ENCODE data around the gene RPL37A. TPM values are rescaled to one million over a fixed set of nuclear protein-coding genes. Genes with fewer than 3 reads are reported as not detected.

The RPL37A gene
- total RNA-seq, 4 donors from 2014 or later = 1,101 to 2,003 (median 1,461) TPM

DNA sequence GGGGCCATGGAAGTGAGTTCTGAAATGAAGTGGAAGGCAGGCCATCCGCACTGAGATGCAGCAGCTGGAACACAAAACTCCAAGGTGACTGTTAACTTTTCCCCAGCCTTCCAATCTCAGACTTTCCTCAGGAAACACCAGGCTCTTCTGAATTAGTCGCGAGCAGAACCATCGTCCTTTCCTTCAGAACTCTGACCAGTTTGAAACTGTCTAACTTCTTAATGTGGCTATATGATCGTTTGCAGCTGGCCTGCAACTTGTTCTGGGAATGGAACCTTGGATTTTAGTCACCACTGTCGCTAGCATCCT, 620 bp upstream of the RPL37A start:
- TF ChIP-seq CTCF (IDR thresholded peaks at IDR 0.05; ENCODE audit: low read depth) = no peak

DNA sequence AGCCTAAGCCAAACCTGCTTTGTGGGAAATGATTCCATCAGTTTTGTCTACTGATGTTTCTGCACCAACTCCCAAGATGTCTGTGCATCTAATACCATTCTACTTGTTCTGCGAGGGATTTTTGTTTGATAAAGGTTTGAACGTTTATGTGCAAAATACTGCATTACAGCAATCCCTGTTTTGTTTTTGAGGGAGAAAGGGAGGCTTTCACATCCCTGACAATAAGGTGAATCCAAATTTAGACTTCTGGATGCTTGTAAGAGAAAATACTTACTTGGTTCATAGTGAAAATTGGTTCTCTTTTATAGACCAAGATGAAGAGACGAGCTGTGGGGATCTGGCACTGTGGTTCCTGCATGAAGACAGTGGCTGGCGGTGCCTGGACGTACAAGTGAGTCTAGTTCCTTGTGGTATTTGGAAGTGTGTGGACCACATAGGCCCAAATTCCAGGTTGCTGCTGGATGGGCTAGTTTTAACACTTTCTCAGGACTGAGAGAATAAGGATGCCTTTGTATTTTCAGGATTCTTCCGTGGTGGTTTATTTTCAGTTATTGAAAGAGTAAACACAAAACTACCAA, 1.1 kb downstream of the RPL37A start:
- TF ChIP-seq CTCF (IDR thresholded peaks at IDR 0.05; ENCODE audit: low read depth) = no peak

DNA sequence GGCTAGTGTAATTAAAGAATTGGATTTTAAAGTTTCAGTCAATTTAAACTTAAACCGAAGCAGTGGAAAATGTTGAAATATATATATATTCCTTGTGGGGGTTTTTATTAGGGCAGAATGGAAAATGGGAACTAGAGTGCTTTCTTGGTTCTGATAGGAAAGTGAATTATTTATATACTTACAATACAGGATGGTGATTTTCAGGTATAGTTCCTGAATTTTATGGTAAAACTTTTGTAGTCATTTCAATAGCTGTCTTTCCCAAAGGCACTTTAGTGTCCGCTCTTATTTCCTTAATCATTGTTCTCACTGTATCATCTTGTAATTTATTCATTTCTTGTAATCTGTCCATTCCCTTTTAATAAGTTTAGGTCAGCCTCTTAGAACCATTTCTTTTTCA, 1.9 kb downstream of the RPL37A start:
- no peak for TF ChIP-seq CTCF (IDR thresholded peaks at IDR 0.05; ENCODE audit: low read depth)

DNA sequence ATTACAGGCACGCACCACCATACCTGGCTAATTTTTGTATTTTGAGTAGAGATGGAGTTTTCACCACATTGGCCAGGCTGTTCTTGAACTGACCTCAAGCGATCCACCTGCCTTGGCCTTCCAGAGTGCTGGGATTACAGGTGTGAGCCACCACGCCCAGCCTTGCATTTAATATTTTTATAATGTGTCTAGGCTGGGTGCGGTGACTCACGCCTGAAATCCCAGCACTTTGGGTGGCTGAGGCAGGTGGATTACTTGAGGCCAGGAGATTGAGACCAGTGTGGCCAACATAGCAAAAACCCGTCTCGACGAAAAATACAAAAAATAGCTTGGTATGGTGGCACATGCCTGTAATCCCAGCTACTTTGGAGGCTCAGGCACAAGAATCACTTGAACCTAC, 3.2 kb downstream of the RPL37A start:
- no peak for TF ChIP-seq CTCF (IDR thresholded peaks at IDR 0.05; ENCODE audit: low read depth)

DNA sequence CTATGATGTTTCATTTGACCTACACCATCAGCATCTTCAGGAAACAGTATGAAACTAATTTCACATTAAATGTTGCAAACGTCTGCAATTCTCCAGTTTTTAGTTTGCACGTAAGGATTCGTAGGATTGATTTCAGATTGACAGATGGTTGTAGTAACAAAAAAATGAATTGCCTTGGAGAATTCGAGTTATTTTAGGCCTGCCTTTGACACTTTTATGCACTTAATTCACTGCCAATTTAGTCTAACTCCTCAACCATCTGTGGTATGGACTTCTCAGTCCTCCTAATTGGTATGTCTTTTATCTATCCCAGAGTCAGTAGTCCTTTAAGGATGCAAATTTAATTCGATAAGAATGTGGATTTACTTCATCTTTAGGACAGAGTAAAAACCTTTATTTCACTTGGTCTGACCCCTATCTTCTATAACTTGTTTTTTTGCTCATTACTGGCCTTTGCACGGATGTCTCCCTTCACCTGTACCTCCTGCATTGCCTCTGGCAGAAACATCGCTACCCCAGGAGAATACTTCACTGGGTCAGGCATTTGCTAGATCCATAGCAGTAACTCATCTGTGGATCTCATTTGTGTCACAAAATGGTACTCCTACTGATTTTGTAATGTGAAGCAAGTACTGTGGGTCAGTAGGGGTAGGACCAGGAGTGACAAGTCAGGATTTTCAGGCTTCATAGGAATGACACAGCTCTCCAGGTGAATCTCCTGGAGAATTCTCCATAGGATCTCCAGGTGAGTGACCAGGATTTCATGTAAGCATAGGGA, 3.9 kb downstream of the RPL37A start:
- TF ChIP-seq CTCF (IDR thresholded peaks at IDR 0.05; ENCODE audit: low read depth) = no peak

DNA sequence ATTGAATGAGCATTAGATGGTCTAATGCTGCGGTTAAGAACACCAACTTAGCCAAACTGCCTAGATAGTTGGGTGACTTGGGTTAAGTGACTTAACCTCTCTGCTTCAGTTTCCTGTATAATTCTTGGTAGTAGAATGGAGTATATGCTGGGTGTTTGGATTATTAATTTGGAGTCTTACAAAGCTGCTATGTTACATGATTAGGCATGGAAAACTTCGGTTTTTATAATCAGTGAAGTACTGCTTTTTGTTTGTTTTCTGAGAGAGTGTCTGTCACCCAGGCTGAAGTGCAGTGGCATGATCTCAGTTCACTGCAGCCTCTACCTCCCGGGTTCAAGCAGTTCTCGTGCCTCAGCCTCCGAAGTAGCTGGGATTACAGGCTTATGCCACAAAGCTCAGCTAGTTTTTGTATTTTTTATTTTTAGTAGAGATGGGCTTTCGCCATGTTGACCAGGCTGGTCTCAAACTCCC, 4.5 kb downstream of the RPL37A start:
- no peak for TF ChIP-seq CTCF (IDR thresholded peaks at IDR 0.05; ENCODE audit: low read depth)

GRCh38 chr2:216503697-216504375, 5.2 kb downstream of the RPL37A start:
- TF ChIP-seq CTCF (IDR thresholded peaks at IDR 0.05; ENCODE audit: low read depth) = no peak

Data from subcutaneous adipose tissue (tissue), 4 donors.